ENCODE results near the gene GEMIN5. TPM values are rescaled to one million over a fixed set of nuclear protein-coding genes. Genes with fewer than 3 reads are reported as not detected.

Gene GEMIN5
- total and polyA plus RNA-seq, 2 of the 8 experiments (the other 6 are each of a cell fraction or from before 2014, with no cell fraction given), result 12.8 to 47.0 TPM

DNA sequence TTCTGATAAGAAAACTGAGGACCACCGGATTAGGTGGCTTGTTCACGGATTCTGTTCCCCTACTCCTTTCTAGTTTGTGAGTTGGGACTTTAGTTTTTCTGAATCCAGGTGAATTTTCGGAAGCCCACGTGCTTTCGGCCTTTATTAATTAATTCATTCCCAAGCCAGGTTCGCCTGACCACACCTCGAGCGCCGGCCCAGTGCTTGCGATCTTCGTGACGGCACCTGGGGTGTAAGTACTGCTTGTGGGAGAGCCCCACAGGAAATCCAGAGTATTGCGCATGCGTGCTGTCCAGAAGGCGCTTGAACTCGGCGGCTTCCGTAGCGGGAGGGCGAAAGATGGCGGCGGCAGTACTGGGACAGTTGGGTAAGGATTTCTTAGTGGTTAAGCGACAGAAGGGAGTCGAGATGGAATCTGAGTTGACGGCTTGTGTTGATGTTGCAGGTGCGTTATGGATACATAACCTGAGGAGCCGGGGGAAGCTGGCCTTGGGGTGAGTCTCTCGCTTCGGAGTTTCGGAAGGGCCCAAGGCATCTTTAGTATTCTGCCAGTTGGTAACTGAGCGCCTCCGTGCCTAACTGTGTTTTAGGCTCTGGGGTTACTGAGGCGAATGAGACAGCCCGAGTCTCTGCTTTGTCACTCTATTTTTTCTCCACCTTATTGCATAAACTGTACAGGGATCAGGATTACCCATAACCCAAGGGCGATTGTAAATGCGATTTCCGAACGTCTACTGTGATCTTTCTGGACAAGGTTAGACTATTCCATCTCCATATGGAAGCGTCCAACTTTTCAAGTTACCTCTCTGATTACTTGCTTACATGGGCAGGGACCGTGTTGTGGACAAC, 3.0 kb upstream of the GEMIN5 start, which contains the start of gene MRPL22 (continued):
- TF ChIP-seq TBP (IDR thresholded peaks at IDR 0.05; ENCODE audit: low read depth, low read length), result peak; percentile 78
- TF ChIP-seq POLR2AphosphoS5 (IDR thresholded peaks at IDR 0.05; ENCODE audit: low read depth, low read length), result peak; percentile 78
- TF ChIP-seq, protein P1, sequence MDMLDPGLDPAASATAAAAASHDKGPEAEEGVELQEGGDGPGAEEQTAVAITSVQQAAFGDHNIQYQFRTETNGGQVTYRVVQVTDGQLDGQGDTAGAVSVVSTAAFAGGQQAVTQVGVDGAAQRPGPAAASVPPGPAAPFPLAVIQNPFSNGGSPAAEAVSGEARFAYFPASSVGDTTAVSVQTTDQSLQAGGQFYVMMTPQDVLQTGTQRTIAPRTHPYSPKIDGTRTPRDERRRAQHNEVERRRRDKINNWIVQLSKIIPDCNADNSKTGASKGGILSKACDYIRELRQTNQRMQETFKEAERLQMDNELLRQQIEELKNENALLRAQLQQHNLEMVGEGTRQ (IDR thresholded peaks at IDR 0.05; ENCODE audit: low read length), result no peak
- TF ChIP-seq TAF7 (optimal IDR thresholded peaks at IDR 0.05; ENCODE audit: borderline replicate concordance, low read depth, low read length), result peak; percentile 53
- peak; percentile 19; the same call in 1 of the 2 replicates for TF ChIP-seq GTF2F1 (IDR thresholded peaks at IDR 0.05; ENCODE audit: borderline replicate concordance, low read depth, low read length)
- peak; percentile 79 for TF ChIP-seq ASH2L (IDR thresholded peaks at IDR 0.05; ENCODE audit: low read length)
- TF ChIP-seq RXRA (IDR thresholded peaks at IDR 0.05; ENCODE audit: insufficient read depth, low read depth, low read length), result no peak
- TF ChIP-seq HDAC6 (IDR thresholded peaks at IDR 0.05; ENCODE audit: low read depth, low read length), result no peak
- TF ChIP-seq TAF1 (IDR thresholded peaks at IDR 0.05; ENCODE audit: low read depth, low read length), result peak; percentile 93
- peak; percentile 49 for TF ChIP-seq KDM4A (IDR thresholded peaks at IDR 0.05; ENCODE audit: low read depth, low read length, severe bottlenecking)
- TF ChIP-seq NRF1 (IDR thresholded peaks at IDR 0.05; ENCODE audit: low read depth, low read length), result peak; percentile 50
- no peak for TF ChIP-seq SP1 (IDR thresholded peaks at IDR 0.05; ENCODE audit: low read depth, low read length)
- peak; percentile 88 for TF ChIP-seq KDM5A (IDR thresholded peaks at IDR 0.05; ENCODE audit: low read length)
- peak; percentile 96 for TF ChIP-seq YY1 (IDR thresholded peaks at IDR 0.05; ENCODE audit: low read depth, low read length)
- peak in 1 of 2 experiments; percentile 83; a peak in 2 of 4 replicates for TF ChIP-seq SIN3A (conservative IDR thresholded peaks at IDR 0.05 in 1 of 2, IDR thresholded peaks at IDR 0.05 in 1 of 2; ENCODE audit: low read depth in 1 of 2, low read length in 2 of 2)
- TF ChIP-seq, protein P2, sequence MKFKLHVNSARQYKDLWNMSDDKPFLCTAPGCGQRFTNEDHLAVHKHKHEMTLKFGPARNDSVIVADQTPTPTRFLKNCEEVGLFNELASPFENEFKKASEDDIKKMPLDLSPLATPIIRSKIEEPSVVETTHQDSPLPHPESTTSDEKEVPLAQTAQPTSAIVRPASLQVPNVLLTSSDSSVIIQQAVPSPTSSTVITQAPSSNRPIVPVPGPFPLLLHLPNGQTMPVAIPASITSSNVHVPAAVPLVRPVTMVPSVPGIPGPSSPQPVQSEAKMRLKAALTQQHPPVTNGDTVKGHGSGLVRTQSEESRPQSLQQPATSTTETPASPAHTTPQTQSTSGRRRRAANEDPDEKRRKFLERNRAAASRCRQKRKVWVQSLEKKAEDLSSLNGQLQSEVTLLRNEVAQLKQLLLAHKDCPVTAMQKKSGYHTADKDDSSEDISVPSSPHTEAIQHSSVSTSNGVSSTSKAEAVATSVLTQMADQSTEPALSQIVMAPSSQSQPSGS (IDR thresholded peaks at IDR 0.05; ENCODE audit: low read length), result 0 out of 2 replicates have a peak, but pooled peaks have one; percentile 19
- no peak for TF ChIP-seq MAFK (IDR thresholded peaks at IDR 0.05; ENCODE audit: low read depth, low read length)

All from H1 (cell line).